GM23248 (cell line): ENCODE results near the gene SPRR1B. TPM values are rescaled to one million over a fixed set of nuclear protein-coding genes. Genes with fewer than 3 reads are reported as not detected.

Source experiments
- DNase-seq: peaks from one replicate; pipeline ENCODE4 v3.0.0-alpha.2; 2015
- H2AFZ ChIP-seq: fragments of 200-600 bp; sonication (generic); 2 replicates; pipeline ENCODE4 v1.6.1; 2016; ENCODE audit warnings: antibody characterized with exemption
- H3F3A ChIP-seq: fragments of 200-600 bp; sonication (generic); 2 replicates; pipeline ENCODE4 v1.6.1; 2016; ENCODE audit warnings: mild to moderate bottlenecking, antibody characterized with exemption, mixed run types; ENCODE audit not compliant: insufficient read depth
- H3K27ac ChIP-seq: fragments of 200-600 bp; sonication (generic); 2 replicates; pipeline ENCODE4 v1.5.1; 2016; ENCODE audit warnings: mild to moderate bottlenecking
- H3K27me3 ChIP-seq: fragments of 200-600 bp; sonication (generic); replicated peaks from 2 replicates; pipeline ENCODE4 v1.6.1; 2016; ENCODE audit warnings: mild to moderate bottlenecking; ENCODE audit not compliant: insufficient read depth
- H3K36me3 ChIP-seq: fragments of 200-600 bp; sonication (generic); 2 replicates; pipeline ENCODE4 v1.6.1; 2016; ENCODE audit warnings: low read depth, mild to moderate bottlenecking
- H3K4me1 ChIP-seq: fragments of 200-600 bp; sonication (generic); 2 replicates; pipeline ENCODE4 v1.6.1; 2016; ENCODE audit warnings: mild to moderate bottlenecking; ENCODE audit not compliant: insufficient read depth
- H3K4me2 ChIP-seq: fragments of 200-600 bp; sonication (generic); one replicate; pipeline ENCODE4 v1.6.1; 2016; ENCODE audit warnings: mild to moderate bottlenecking; ENCODE audit not compliant: unreplicated experiment
- H3K4me3 ChIP-seq: fragments of 200-600 bp; sonication (generic); 2 replicates; pipeline ENCODE4 v1.5.1; 2016; ENCODE audit warnings: mild to moderate bottlenecking
- H3K79me2 ChIP-seq: fragments of 200-600 bp; sonication (generic); 2 replicates; pipeline ENCODE4 v1.6.1; 2016; ENCODE audit warnings: mild to moderate bottlenecking; ENCODE audit not compliant: insufficient read depth
- H3K9ac ChIP-seq: fragments of 200-600 bp; sonication (generic); 2 replicates; pipeline ENCODE4 v1.6.1; 2016; ENCODE audit warnings: mild to moderate bottlenecking
- H3K9me2 ChIP-seq: fragments of 200-600 bp; sonication (generic); 2 replicates; pipeline ENCODE4 v1.6.1; 2016; ENCODE audit warnings: mixed run types, mild to moderate bottlenecking, moderate library complexity; ENCODE audit not compliant: insufficient read depth
- H3K9me3 ChIP-seq: fragments of 200-600 bp; sonication (generic); one replicate; pipeline ENCODE4 v1.6.1; 2017; ENCODE audit warnings: low read depth
- H4K20me1 ChIP-seq: fragments of 200-600 bp; sonication (generic); 2 replicates; pipeline ENCODE4 v1.6.0; 2016; ENCODE audit not compliant: insufficient read depth
- EZH2 ChIP-seq: fragments of 200-600 bp; sonication (generic); IDR thresholded peaks from 2 replicates; pipeline ENCODE4 v1.6.1; 2018; ENCODE audit warnings: antibody characterized with exemption, mild to moderate bottlenecking; ENCODE audit not compliant: insufficient read depth, poor library complexity, severe bottlenecking
- EZH2phosphoT487 ChIP-seq: fragments of 200-600 bp; sonication (generic); IDR thresholded peaks from 2 replicates; pipeline ENCODE4 v1.6.1; 2018; ENCODE audit warnings: antibody characterized with exemption, moderate library complexity, mild to moderate bottlenecking, low read depth; ENCODE audit not compliant: insufficient read depth
- WGBS, 2 experiments: methylation state at CpG; one replicate each; pipeline ENCODE4 v1.1.6; 2015 to 2017; ENCODE audit warnings: low lambda C conversion rate in 2 of 2, low coverage in 1 of 2; ENCODE audit errors: missing lambda C conversion rate in 2 of 2; 5-methylcytosine and 5-hydroxymethylcytosine counted together
- in situ Hi-C: fragments of 300-500 bp; cut with MboI; formaldehyde crosslinking; loops from 2 replicates; pipeline ENCODE4 v1.15.0; 2020
- polyA plus RNA-seq: library from polyadenylated mRNA; unstranded; fragments of >200 nt; fragmentation: Nextera tagmentation; extraction: Ambion mirVana; gene quantifications from 2 replicates; pipeline ENCODE4 v1.2.1, GENCODE V29; 2016
- total RNA-seq: library from RNA; depleted of rRNA; stranded (reverse); fragments of >200 nt; shearing (Covaris generic); gene quantifications from 2 replicates; pipeline ENCODE4 v1.2.3, GENCODE V29; 2014

The SPRR1B gene
- total and polyA plus RNA-seq, 2 experiments from 2014 or later: not detected

DNA sequence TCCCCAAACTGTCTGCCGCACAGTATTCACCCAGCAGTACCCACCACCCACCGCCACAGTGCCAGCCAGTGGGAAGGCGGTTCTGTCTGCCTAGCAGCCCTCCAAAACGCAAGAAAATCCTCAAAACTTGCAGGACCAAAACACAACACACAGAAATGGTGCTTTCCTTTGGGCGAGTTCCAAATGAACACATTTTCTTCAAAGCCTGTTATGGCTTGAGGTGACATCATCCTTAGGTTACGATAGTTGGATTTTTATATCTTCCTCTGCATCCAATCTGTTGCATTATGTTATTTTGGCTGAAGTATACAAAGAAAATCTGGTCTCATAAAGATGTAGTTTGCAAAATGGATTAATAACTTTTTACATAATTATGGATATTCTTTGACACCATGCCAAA, 37.8 kb upstream of the SPRR1B start:
- in situ Hi-C loops: no loop called here
- Histone ChIP-seq H3K4me2 (no peak overlapping the region), H3K9me3 (no peaks in the 10 kb centered on the region), H3K9ac (no peak overlapping the region), H3K27ac (no peak overlapping the region), H3K9me2 (no peaks in the 10 kb centered on the region), H3K4me1 (no peaks in the 10 kb centered on the region), H3F3A (no peaks in the 10 kb centered on the region), H3K79me2 (no peaks in the 10 kb centered on the region), H4K20me1 (no peaks in the 10 kb centered on the region), H3K36me3 (no peaks in the 10 kb centered on the region), H2AFZ (no peak overlapping the region), H3K27me3 (peaks cover 2% of the 10 kb centered on the region; the same call in 1 of the 2 replicates), H3K4me3 (no peak overlapping the region)
- no peak for DNase-seq
- WGBS, 2 experiments: 16 to 19% methylated on average over 6 of the region's 6 CpGs
- TF ChIP-seq EZH2: no peak
- no peak for TF ChIP-seq EZH2phosphoT487

DNA sequence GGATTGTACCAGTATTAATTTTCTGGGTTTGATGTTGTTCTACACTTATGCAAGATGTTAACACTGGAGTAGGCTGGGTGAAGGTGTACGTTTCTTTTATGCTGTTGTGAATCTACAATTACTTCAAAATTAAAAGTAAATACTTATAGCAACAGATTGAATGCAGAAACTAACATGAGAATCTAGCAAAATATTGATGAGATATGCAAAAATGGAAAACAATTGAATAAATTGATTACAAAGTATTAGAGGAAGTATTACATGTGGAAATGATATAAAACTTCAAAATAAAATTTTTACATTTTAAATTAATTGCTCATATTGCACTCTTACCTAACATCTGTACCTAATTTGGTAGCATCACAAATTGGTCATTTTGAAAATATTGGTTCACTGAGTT, 35.2 kb upstream of the SPRR1B start:
- no peak overlapping the region for H2AFZ ChIP-seq
- H3K9ac ChIP-seq: no peak overlapping the region
- no peaks in the 10 kb centered on the region for H3F3A ChIP-seq
- H3K36me3 ChIP-seq: no peaks in the 10 kb centered on the region
- WGBS, 2 experiments: 0 to 9% methylated on average over 1 of the region's 1 CpG
- H3K4me1 ChIP-seq: no peaks in the 10 kb centered on the region
- no peaks in the 10 kb centered on the region for H3K9me2 ChIP-seq
- H3K27me3 ChIP-seq: peaks cover 2% of the 10 kb centered on the region
- H4K20me1 ChIP-seq: no peaks in the 10 kb centered on the region
- H3K4me2 ChIP-seq: no peak overlapping the region
- no peak overlapping the region for H3K27ac ChIP-seq
- H3K9me3 ChIP-seq: no peaks in the 10 kb centered on the region
- TF ChIP-seq EZH2: no peak
- no peak for TF ChIP-seq EZH2phosphoT487
- no peak for DNase-seq
- in situ Hi-C loops: no loop called here
- no peaks in the 10 kb centered on the region for H3K79me2 ChIP-seq
- no peak overlapping the region for H3K4me3 ChIP-seq

DNA sequence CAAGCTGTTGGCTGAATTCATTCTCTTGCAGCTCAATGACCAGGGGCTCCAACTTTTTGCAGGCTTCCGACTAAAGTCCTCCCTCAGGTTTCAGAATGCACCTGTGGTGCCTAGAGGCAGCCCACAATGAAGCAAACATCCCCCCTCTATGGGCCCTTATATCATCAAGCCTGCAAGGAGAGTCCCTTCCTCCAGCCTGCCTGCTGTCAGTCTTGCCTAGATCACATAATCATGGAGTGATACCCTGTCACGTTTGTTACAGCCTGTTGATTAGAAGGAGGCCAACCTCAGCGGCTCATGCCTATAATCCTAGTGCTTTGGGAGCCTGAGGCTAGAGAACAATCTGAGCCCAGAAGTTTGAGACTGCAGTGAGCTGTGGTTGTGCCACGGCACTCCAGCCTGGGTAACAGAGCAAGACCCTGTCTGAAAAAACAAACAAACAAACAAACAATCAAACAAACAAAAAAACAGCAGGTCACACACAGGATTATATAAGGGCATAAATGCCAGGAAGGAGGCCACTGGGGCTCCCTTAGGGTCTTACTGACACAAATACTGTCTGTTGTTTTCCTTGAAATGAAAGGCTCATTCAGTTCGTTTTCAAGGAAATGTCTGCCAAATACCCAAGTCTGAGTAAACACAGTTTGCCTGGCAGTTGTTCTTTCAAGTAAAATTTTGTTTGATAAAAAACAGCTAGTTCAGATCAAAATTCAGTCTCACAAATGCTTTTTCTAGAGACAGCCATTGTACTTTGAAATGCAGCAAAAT, 34.2 kb upstream of the SPRR1B start:
- Histone ChIP-seq H2AFZ (no peak overlapping the region), H3K4me1 (no peaks in the 10 kb centered on the region), H3K27ac (no peak overlapping the region), H3K79me2 (no peaks in the 10 kb centered on the region), H3K9me3 (no peaks in the 10 kb centered on the region), H3K27me3 (peaks cover 2% of the 10 kb centered on the region), H4K20me1 (no peaks in the 10 kb centered on the region), H3K9me2 (no peaks in the 10 kb centered on the region), H3K9ac (no peak overlapping the region), H3K36me3 (no peaks in the 10 kb centered on the region), H3K4me3 (no peak overlapping the region), H3F3A (no peaks in the 10 kb centered on the region), H3K4me2 (no peak overlapping the region)
- no peak for TF ChIP-seq EZH2phosphoT487
- TF ChIP-seq EZH2: no peak
- 9 to 13% methylated on average over 5 of the region's 5 CpGs for WGBS, 2 experiments
- DNase-seq: no peak
- in situ Hi-C loops: no loop called here

DNA sequence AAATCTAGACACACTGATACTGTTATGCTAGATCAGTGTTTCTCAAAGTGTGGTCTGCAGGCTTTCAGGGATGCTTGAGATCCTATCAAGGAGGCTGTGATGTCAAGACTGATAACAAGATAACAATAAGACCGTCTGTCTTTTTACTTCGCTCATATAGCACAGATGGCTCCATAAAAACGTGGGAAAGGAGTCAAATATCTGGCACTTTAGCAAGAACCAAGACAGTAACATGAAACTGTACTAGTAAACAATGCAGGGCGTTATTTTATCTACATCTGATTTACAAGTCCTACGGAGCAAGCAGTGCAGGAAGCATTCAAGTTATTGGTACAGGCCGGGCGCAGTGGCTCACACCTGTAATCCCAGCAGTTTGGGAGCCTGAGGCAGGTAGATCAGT, 33.1 kb upstream of the SPRR1B start:
- Histone ChIP-seq H3K9me2 (no peaks in the 10 kb centered on the region), H3K4me1 (no peaks in the 10 kb centered on the region), H3K9me3 (no peaks in the 10 kb centered on the region), H3K4me2 (no peak overlapping the region), H3F3A (no peaks in the 10 kb centered on the region), H4K20me1 (no peaks in the 10 kb centered on the region), H3K27ac (no peak overlapping the region), H2AFZ (no peak overlapping the region), H3K27me3 (peaks cover 2% of the 10 kb centered on the region), H3K79me2 (no peaks in the 10 kb centered on the region), H3K9ac (no peak overlapping the region), H3K4me3 (no peak overlapping the region), H3K36me3 (no peaks in the 10 kb centered on the region)
- no peak for DNase-seq
- WGBS, 2 experiments: 9 to 18% methylated on average over 7 of the region's 7 CpGs
- TF ChIP-seq EZH2phosphoT487 (no peak), EZH2 (no peak)
- in situ Hi-C loops: no loop called here
